Colonic mucosa (tissue), 4 donors: Measurements from ENCODE around the gene GNAQ. TPM values are rescaled to one million over a fixed set of nuclear protein-coding genes. Genes with fewer than 3 reads are reported as not detected.

Experiments used
- DNase-seq: peaks from one replicate; pipeline ENCODE4 v3.0.0-alpha.2; 2020
- H3K27ac ChIP-seq: fragments of 200-600 bp; one replicate; pipeline ENCODE4 v1.8.0; 2021
- H3K27me3 ChIP-seq: fragments of 200-600 bp; one replicate; pipeline ENCODE4 v1.8.0; 2021
- H3K36me3 ChIP-seq: fragments of 200-600 bp; one replicate; pipeline ENCODE4 v1.8.0; 2021
- H3K4me1 ChIP-seq: fragments of 200-600 bp; one replicate; pipeline ENCODE4 v1.8.0; 2021; ENCODE audit warnings: mild to moderate bottlenecking
- H3K4me3 ChIP-seq: fragments of 200-600 bp; one replicate; pipeline ENCODE4 v1.8.0; 2021
- H3K9ac ChIP-seq, 2 donors: one replicate each; pipeline ENCODE4 v1.7.0; 2013; ENCODE audit warnings: control low read depth in 2 of 2, low read depth in 2 of 2, low read length in 2 of 2
- H3K9me3 ChIP-seq: fragments of 200-600 bp; one replicate; pipeline ENCODE4 v1.8.0; 2021
- CTCF ChIP-seq: fragments of 200-600 bp; IDR thresholded peaks from one replicate; pipeline ENCODE4 v1.8.0; 2022; ENCODE audit warnings: antibody characterized with exemption, mild to moderate bottlenecking
- intact Hi-C: fragments of 100-400 bp; cut with DNase I; formaldehyde crosslinking; loops from one replicate; pipeline ENCODE4 v1.14.1; 2022
- total RNA-seq, 2 donors: library from RNA; stranded (reverse); fragmentation: NEBNext Ultra II Directional in 1 of 2; extraction: Animal tissue kit (Norgen Biotek cat#: 25700) in 1 of 2; gene quantifications; one replicate each; pipeline ENCODE4 v1.2.1, GENCODE V29; 2021
- donor health status: healthy.
- donor health status: DM: no; HTN: no; CAD: no.
- donor health status: DM: no; HTN: no; CAD: no.

Gene GNAQ
- total RNA-seq, 2 donors from 2014 or later: 75.6 to 105 TPM

- no peaks in the 10 kb centered on the region for H3K9me3 ChIP-seq
- intact Hi-C loops: no loop called here
- no peak for TF ChIP-seq CTCF
- H3K27ac ChIP-seq: no peak overlapping the region
- no peaks in the 10 kb centered on the region for H3K4me1 ChIP-seq
- DNase-seq: no peak
- H3K4me3 ChIP-seq: no peak overlapping the region
- H3K36me3 ChIP-seq: no peaks in the 10 kb centered on the region
- no peaks in the 10 kb centered on the region for H3K27me3 ChIP-seq
- H3K9ac ChIP-seq: no peak overlapping the region
These were observed 204.4 kb downstream of the GNAQ start for GRCh38 chr9:77827104-77827784.

GRCh38 chr9:77826621-77827020 is 205.0 kb downstream of the GNAQ start:
- Histone ChIP-seq H3K36me3 (no peaks in the 10 kb centered on the region), H3K4me1 (no peaks in the 10 kb centered on the region), H3K9me3 (no peaks in the 10 kb centered on the region), H3K27me3 (no peaks in the 10 kb centered on the region), H3K4me3 (no peak overlapping the region), H3K9ac (no peak overlapping the region), H3K27ac (no peak overlapping the region)
- TF ChIP-seq CTCF: no peak
- intact Hi-C loops: no loop called here
- DNase-seq: no peak

- intact Hi-C loops: no loop called here
- Histone ChIP-seq H3K9me3 (no peaks in the 10 kb centered on the region), H3K27me3 (no peaks in the 10 kb centered on the region), H3K4me3 (no peak overlapping the region), H3K27ac (no peak overlapping the region), H3K36me3 (no peaks in the 10 kb centered on the region), H3K9ac (no peak overlapping the region), H3K4me1 (no peaks in the 10 kb centered on the region)
- DNase-seq: no peak
- TF ChIP-seq CTCF: no peak
These were observed 205.5 kb downstream of the GNAQ start for GRCh38 chr9:77826116-77826515.

- H3K27ac ChIP-seq: no peak overlapping the region
- intact Hi-C loops: no loop called here
- no peaks in the 10 kb centered on the region for H3K36me3 ChIP-seq
- no peak for TF ChIP-seq CTCF
- no peaks in the 10 kb centered on the region for H3K27me3 ChIP-seq
- H3K4me1 ChIP-seq: no peaks in the 10 kb centered on the region
- H3K9me3 ChIP-seq: no peaks in the 10 kb centered on the region
- H3K9ac ChIP-seq: no peak overlapping the region
- DNase-seq: no peak
- no peak overlapping the region for H3K4me3 ChIP-seq
These were observed 206.2 kb downstream of the GNAQ start for GRCh38 chr9:77825361-77825760.

GRCh38 chr9:77820293-77820954 is 211.2 kb downstream of the GNAQ start:
- Histone ChIP-seq H3K27me3 (no peaks in the 10 kb centered on the region), H3K4me1 (no peaks in the 10 kb centered on the region), H3K4me3 (no peak overlapping the region), H3K9ac (no peak overlapping the region), H3K27ac (no peak overlapping the region), H3K9me3 (no peaks in the 10 kb centered on the region), H3K36me3 (no peaks in the 10 kb centered on the region)
- no peak for DNase-seq
- intact Hi-C loops: no loop called here
- TF ChIP-seq CTCF: no peak
